K562 (cell line): ENCODE results near the gene PRDM10. TPM values are rescaled to one million over a fixed set of nuclear protein-coding genes. Genes with fewer than 3 reads are reported as not detected.

Experiments used
- ARID3A ChIP-seq: IDR thresholded peaks from 2 replicates; pipeline ENCODE4 v1.6.1; 2012; ENCODE audit warnings: low read depth, low read length, improper control_type of control experiment, borderline replicate concordance
- CREB1 ChIP-seq, 2 experiments: sonication (generic) in 1 of 2; formaldehyde crosslinking in 1 of 2; IDR thresholded peaks; 2 replicates each; pipeline versions ENCODE4 v1.6.1 to v1.8.0; 2012 to 2022; ENCODE audit warnings: inconsistent platforms in 1 of 2, mild to moderate bottlenecking in 1 of 2, missing genetic modification reagents in 1 of 2, moderate library complexity in 1 of 2
- DIDO1 ChIP-seq: fragments of 450-650 bp; IDR thresholded peaks from 2 replicates; pipeline ENCODE4 v1.6.1; 2016; ENCODE audit warnings: low read depth, missing biosample characterization, missing genetic modification characterization
- FOXK1 ChIP-seq: sonication (generic); formaldehyde crosslinking; IDR thresholded peaks from 2 replicates; pipeline ENCODE4 v1.8.0; 2022; ENCODE audit warnings: missing genetic modification reagents, mild to moderate bottlenecking, borderline replicate concordance
- GMEB1 ChIP-seq: fragments of 250-450 bp; sonication (Bioruptor Pico); IDR thresholded peaks from 2 replicates; pipeline ENCODE4 v1.4.0; 2020; ENCODE audit warnings: mild to moderate bottlenecking
- KLF6 ChIP-seq: fragments of 250-450 bp; sonication (Bioruptor Pico); IDR thresholded peaks from 2 replicates; pipeline ENCODE4 v1.4.0; 2020; ENCODE audit warnings: mild to moderate bottlenecking, moderate library complexity, borderline replicate concordance
- MNT ChIP-seq, 2 experiments: fragments of 450-650 bp; conservative IDR thresholded peaks; 2 replicates each; pipeline ENCODE4 v1.6.1; 2017; ENCODE audit warnings: mild to moderate bottlenecking in 2 of 2, moderate library complexity in 2 of 2
- SPI1 ChIP-seq: IDR thresholded peaks from 2 replicates; pipeline ENCODE4 v1.6.1; 2011; ENCODE audit warnings: low read depth, low read length, control low read depth, borderline replicate concordance
- TAF7 ChIP-seq: fragments of 450-650 bp; IDR thresholded peaks from 2 replicates; pipeline ENCODE4 v1.6.1; 2016; ENCODE audit warnings: missing genetic modification characterization, missing compliant biosample characterization
- TBL1XR1 ChIP-seq, 2 experiments: IDR thresholded peaks; 2 replicates each; pipeline ENCODE4 v1.6.1; 2012; ENCODE audit warnings: improper control_type of control experiment in 2 of 2, low read length in 2 of 2, mild to moderate bottlenecking in 1 of 2
- ZNF12 ChIP-seq: sonication (generic); formaldehyde crosslinking; IDR thresholded peaks from 2 replicates; pipeline ENCODE4 v1.4.0; 2020; ENCODE audit warnings: mild to moderate bottlenecking, missing genetic modification reagents
- ZNF384 ChIP-seq: IDR thresholded peaks from 2 replicates; pipeline ENCODE4 v1.6.1; 2012; ENCODE audit warnings: low read depth, low read length, improper control_type of control experiment
- ZNF592 ChIP-seq: fragments of 450-650 bp; IDR thresholded peaks from 2 replicates; pipeline ENCODE4 v1.6.1; 2017; ENCODE audit warnings: antibody characterized with exemption, mild to moderate bottlenecking
- ZNF655 ChIP-seq: fragments of 250-450 bp; sonication (Bioruptor Pico); IDR thresholded peaks from 2 replicates; pipeline ENCODE4 v1.5.0; 2021
- polyA plus RNA-seq, 8 experiments: library from polyadenylated mRNA; depleted of rRNA in 4 of 8; stranded (reverse) in 5 of 8; unstranded in 3 of 8; fragments of >200 nt; fragmentation: Nextera tagmentation in 2 of 8; fragmentation: Illumina TruSeq in 1 of 8; extraction: Ambion mirVana in 2 of 8; extraction: Trizol in 1 of 8; gene quantifications; 2 replicates each; pipeline versions ENCODE4 v1.2.1 to v1.2.3, GENCODE V29; 2011 to 2014; ENCODE audit warnings: inconsistent platforms in 1 of 8, missing spikeins in 1 of 8
- total RNA-seq, 7 experiments: library from RNA; depleted of rRNA in 6 of 7; stranded (reverse); fragments of >200 nt in 6 of 7; fragmentation: Illumina TruSeq in 2 of 7; extraction: Trizol in 2 of 7; gene quantifications; 2 replicates each; pipeline versions ENCODE4 v1.2.1 to v1.2.3, GENCODE V29; 2011 to 2021; ENCODE audit warnings: low replicate concordance in 1 of 7

Gene PRDM10
- total and polyA plus RNA-seq, 9 of the 15 experiments (the other 6 are each of a cell fraction or from before 2014, with no cell fraction given), result 0.89 to 9.3 (median 4.5) TPM

- TF ChIP-seq MNT (conservative IDR thresholded peaks at IDR 0.05), result no peak
- TF ChIP-seq CREB1 (IDR thresholded peaks at IDR 0.05), result no peak
- TF ChIP-seq CREB1 (CRISPR knock-in tag; IDR thresholded peaks at IDR 0.05), result no peak
- no peak for TF ChIP-seq SPI1
- no peak for TF ChIP-seq ZNF12 (CRISPR knock-in tag)
- TF ChIP-seq TAF7, result no peak
- peak; percentile 27 for TF ChIP-seq ZNF592
- TF ChIP-seq DIDO1 (tag), result no peak
- no peak for TF ChIP-seq ARID3A
- no peak for TF ChIP-seq TBL1XR1 (IDR thresholded peaks at IDR 0.05; ENCODE audit: low read length in 2 of 2)
- no peak; the same call in 1 of the 2 replicates for TF ChIP-seq GMEB1 (CRISPR knock-in tag)
- no peak for TF ChIP-seq KLF6 (CRISPR knock-in tag)
- no peak for TF ChIP-seq ZNF384
- TF ChIP-seq ZNF655, result no peak
- no peak for TF ChIP-seq FOXK1 (CRISPR knock-in tag)
Observed at GRCh38 chr11:130001461-130002351, 929 bp downstream of the PRDM10 start (continued).
